Epithelial cell of prostate (primary cell): ENCODE data around the gene RAE1.
"Not testable (repeated sequence)": the region's sequence is repeated elsewhere in the genome, so short reads cannot be mapped to it uniquely, and the experiment has no call there.

Source experiments
- DNase-seq: peaks from one replicate; pipeline ENCODE4 v3.0.0-alpha.2; 2011; ENCODE audit warnings: low read depth, low spot score
- H3K27ac ChIP-seq: fragments of 450-650 bp; 2 replicates; pipeline ENCODE4 v1.5.1; 2017; ENCODE audit warnings: mild to moderate bottlenecking

Gene RAE1

DNA sequence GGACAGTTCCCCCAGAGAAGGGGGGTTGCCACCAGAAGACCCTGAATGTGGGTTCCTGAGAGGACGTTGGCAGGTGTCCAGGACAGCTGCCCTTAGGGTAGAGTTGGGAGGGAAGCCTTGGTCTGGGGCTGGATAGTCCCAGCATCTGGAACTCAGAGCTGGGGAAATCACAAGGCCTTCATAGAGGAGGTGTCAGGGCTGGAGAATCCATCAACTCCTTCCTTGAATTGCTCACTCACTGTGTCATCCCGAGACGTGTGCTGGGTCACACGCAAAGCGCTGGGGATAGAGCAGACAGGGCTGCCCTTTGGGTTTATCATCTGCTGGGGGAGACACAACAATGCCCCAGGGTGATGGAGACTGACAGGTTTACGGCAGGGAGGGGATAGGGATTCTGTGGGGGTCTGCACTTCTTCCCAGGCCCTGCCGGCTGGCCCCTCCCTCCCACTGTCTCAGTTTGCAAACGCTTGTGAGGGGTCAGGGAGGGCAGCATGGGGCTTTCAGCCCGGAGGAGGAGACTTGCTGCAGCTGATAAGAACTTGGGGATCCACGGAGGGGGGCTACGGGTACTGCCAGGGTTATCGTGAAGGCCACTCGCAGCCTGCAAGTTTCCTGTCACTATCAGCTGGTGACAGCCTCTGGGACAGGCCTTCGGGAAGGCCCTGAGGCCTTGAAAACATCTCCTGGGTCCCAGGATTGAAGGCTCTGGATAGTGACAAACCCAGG lies 58.8 kb downstream of the RAE1 start:
- H3K27ac ChIP-seq = no peak overlapping the region
- no peak for DNase-seq

DNA sequence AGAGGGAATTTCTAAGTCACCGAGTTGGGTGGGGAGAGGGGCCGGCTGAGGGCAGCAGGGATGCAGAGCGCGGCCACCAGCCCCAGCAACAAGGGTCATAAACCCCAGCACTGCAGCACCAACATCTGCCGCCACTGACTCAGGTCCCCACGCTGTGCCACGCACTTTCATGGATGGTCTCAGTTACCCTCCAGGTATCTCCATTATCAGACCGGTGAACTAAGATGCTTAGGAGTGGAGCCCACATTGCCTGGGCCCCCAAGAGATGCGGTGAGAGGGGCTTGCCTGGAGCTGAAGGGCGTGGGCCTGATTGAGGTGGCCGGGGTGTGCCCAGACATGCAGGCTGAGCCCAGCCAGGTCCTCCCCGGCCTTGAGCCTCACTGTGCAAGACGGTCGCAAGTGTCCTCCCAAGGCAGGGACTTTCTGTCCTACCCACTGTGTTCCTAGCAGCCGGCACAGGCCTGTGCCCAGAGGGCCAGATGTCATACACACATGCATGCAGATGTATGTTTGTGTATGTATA lies 59.4 kb downstream of the RAE1 start:
- no peak for DNase-seq
- H3K27ac ChIP-seq = no peak overlapping the region

DNA sequence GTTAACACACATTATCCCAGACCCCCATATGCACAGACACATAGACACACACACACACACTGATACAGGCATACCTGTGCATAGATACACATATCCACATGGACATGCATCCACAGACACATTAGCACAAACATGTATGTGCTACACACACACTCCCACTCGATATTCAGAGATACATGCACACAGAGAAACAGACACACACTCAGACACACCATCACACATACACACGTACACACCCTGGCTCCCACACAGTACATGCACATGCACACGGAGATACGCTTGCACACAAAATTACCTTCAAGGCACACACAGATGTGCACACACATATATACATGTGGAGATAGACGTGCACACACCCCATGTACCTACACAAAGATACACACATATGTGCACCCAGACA lies 59.9 kb downstream of the RAE1 start:
- DNase-seq = no peak
- H3K27ac ChIP-seq = no peak overlapping the region

DNA sequence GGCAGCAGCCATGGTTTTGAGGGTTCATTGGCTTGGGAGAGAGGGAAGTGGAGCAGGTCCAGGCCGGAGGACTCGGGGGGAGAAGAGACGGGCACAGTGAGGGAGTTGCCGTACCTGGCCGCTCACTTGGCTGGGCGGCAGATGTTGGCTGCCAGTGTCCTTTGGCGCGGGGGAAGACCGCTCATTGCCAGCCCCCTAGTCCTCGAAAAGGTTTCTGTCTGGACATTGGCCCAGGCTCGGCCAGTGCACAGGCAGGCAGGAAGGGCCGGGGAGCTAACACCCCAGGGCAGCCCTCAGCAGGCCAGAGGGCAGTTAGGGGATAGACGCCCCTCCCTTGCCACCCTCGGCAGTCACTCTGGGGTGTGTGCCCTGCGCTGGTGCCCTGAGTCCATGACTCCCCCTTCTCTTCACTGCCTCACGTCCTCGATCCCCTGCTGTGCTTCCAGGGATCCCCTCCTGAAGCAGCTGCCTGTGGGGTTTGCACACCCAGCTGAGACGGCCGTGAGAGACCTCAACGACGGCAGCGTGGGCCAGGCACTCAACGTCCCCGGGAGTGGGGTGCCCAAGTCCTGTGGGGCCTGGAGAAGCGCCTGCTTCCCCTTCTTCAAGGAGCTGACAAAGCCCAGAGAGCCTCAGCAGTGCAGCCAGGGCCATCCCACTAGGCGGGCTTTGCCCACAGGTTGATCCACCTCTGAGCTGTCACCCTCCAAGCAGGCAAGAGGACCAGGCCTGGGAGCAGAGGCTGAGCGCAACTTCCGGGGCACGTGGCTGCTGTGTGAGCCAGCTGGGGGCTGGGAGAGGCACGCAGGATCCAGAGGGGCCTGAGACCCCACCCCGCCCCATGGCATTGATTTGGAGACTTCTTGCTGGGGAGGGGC lies 60.6 kb downstream of the RAE1 start:
- no peak for DNase-seq

DNA sequence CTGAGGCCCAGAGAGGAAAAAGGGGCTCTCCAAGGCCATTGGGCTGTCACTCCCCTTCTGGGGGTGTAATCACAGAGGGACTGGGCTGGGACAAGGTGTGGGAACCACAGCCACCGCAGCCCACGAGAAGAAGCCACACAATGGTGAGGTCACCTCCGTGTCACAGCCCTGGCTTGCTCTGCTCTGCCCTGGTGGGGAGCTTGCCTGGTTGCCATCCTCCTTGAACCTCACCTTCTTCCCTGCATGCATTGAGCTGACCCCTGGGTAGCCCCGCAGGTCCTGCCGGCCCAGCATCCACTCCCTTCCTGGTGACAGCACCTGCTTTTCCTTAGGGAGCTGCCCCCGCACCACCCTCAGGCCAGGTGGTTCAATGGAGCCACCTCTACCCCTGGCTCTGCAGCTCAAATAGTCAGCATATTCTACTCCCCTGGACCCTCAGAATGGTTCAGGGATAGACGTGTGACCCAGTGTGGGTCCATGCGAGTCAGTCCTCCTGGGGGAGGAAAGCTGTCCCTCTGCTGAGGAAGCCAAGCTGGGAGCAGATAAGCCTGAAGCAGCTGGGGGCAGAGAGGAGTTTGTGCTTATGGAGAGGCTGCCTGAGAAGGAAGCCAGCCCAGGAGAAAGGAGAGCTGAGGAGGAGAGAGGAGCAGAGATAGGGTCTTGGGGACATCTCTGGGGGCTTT lies 61.4 kb downstream of the RAE1 start:
- no peak for DNase-seq
- no peak overlapping the region for H3K27ac ChIP-seq

More for the DNA sequence above, 60.6 kb downstream of the RAE1 start:
- no peak overlapping the region for H3K27ac ChIP-seq

DNA sequence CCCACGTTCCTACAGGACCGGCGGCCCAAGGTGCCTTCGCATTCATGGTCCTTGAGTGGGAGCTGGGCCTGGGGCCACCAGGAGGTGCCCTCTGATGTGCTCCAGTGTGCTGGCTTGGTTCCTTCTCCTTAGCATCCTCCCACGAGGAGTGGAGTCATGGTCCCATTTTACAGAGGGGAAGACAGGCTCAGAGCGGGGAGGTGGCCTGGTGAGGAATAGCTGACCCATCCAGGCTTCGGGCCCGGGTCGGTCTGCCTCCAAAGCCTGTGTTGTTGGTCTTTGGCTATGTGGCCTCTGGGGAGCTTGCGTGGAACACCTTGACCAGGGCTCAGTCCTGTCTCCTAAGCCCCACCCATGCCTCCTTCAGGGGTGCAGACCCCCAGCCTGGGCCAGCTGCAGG lies 62.9 kb downstream of the RAE1 start:
- no peak overlapping the region for H3K27ac ChIP-seq
- no peak for DNase-seq

DNA sequence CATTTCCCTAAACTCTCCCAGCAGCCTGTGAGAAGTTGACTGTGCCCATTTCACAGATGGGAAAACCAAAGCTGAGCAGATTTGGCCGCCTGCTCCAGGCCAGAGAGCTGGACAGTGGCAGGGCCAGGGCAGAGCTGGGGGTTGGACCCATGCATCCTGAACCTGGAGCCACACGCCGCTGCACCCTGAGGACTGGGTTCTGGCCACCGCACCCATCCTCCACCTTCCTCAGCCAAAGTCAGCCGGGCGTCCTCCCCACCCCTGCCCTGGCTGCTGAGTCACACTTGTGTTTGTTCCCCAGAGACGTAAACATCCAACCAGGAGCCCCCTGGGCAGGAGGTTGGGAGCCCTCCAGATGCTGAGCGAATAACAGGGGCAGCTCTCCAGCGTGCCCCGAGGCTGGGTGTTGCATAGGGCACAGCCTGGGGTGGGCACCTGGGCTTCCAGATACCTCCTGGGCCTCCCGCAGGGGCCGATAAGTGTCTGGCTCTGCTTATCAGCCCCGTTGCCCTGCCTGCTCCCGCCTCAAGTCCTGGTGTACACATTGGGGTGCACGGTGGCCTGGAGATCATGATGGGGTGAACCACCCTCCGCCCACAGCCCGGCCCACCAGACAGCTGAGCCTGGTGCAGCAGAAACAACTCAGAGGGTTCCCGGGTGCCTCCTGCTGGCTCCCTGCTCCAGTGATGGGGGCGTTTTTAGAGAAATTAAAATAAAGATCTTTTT lies 64.0 kb downstream of the RAE1 start:
- H3K27ac ChIP-seq = no peak overlapping the region

DNA sequence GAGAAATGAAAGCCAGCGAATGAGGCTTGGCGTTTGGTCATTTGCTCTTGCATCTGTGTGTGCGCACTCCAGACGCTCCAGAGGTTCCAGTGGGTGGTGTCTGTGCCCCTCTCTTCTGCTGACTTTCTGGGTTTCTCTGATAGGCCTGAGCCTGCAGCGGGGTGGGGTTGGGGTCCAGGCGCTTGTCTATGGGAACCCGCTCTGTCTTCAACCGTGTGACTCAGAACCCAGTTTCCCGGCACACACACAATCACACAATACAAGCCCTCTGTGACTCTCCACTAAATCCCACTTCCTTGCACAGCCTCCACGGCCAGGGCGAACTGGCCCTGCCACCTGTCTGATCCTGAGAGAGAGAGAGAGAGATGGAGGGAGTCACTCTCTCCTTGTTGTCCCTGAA lies 64.7 kb downstream of the RAE1 start:
- H3K27ac ChIP-seq = no peak overlapping the region
- DNase-seq = no peak

More for the DNA sequence above, 64.0 kb downstream of the RAE1 start:
- no peak for DNase-seq

DNA sequence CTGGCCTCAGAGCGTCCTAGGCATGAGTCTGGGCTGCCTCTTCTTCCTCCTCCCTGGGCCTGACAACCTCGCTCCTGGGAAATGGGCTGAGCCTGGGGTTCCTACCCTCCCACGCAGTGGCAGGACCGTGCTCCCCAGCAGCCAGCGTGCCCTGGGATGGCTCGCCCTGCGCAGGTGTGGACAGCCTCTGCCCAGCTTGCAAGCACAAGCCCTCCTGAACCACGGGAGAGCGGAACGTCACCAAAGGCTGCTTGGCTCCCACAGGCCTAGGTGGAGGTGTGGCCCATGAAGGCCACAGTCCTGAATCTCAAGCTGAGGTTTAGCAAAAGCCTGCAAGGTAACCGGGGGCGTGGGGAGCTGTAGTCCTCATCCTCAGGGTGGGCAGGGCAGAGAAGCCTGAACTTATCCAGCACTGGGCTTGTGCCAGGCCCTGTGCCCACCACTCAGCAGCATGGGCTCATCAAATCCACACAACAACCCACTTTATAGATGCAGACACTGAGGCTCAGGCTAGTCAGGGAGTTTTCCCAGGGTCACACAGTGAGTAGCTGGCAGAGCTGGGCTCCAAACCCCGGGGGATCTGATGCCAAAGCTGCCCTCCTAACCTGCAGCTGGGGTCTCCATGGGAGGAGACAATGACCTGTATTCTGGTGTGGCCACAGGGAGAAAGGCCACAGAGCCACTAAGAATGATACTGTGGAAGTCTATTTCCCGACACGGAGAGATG lies 65.4 kb downstream of the RAE1 start:
- no peak overlapping the region for H3K27ac ChIP-seq
- no peak for DNase-seq

DNA sequence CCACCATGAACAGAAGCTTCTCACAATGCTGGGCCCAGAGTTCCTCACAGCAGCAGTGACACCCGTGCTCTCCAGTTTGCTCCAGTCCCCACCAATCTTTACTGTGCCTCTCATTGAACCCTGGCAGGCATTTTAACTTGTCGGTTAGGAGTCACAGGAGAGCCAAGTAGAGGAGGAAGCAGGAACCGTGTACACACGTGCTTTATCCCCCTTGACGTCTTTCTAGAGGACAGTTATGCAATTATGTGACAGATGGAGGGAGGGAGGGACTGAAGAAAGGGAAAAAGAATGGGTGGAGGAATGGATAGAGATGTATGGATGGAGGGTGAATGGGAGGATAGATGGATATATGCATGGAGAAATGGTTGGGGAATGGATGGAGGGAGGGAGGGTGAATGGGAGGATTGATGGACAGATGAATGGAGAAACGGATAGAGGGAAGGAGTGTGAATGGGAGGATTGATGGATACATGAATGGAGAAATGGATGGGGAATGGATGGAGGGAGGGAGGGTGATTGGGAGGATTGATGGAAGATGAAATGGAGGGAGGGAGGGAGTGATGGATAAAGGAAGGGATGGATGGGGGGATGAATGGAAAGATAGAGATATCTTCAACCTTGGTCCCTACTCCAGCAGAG lies 66.1 kb downstream of the RAE1 start:
- no peak overlapping the region for H3K27ac ChIP-seq
- no peak for DNase-seq

DNA sequence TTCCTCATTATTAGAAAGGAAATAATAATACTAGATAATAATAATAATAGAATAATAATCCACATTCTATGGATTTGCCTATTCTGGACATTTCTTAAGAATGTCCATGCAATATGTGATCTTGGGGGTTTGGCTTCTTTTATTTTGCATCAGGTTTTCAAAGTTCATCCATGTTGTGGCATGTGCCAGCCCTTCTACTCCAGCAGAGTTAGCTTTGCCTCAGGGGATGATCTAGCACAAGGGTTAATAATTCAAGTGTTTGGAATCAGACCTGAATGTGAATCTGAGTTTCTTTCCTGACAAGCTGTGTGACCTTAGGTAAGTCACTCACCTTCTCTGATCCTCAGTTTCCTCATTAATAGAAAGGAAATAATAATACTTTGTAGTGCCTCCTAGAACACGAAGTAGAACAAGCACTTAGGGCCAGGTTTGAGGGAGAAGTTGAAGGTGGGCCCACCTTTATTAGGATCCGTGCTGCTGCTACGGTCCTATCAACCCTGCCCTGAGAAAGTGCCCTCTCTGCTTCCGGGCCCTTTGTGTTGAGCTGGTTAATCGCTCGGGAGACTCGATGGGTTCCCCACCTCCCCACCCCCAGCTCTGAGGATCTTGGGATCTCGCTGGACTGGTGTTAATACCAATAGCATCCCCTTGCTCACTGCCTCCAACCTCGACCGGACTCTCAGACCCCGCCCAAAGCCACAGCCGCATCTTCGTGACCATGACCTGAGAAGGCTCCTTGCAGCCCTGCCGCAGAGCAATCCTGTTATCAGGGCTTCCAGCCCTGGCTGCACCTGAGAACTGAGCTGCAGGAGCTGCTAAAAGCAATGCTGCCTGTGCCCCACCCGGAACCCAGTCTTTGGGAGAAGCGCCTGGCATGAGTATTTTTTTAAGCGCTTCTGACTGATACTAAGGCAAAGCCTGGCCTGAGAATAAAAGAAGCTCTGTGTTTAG lies 67.0 kb downstream of the RAE1 start:
- no peak for DNase-seq
- H3K27ac ChIP-seq = no peak overlapping the region

DNA sequence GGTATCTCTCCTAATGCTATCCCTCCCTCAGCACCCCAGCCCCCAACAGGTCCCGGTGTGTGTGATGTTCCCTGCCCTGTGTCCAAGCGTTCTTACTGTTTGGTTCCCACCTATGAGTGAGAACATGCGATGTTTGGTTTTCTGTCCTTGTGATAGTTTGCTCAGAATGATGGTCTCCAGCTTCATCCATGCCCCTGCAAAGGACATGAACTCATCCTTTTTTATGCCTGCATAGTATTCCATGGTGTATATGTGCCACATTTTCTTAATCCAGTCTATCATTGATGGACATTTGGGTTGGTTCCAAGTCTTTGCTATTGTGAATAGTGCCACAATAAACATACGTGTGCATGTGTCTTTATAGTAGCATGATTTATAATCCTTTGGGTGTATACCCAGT lies 68.4 kb downstream of the RAE1 start:
- not testable (repeated sequence) for H3K27ac ChIP-seq, DNase-seq

DNA sequence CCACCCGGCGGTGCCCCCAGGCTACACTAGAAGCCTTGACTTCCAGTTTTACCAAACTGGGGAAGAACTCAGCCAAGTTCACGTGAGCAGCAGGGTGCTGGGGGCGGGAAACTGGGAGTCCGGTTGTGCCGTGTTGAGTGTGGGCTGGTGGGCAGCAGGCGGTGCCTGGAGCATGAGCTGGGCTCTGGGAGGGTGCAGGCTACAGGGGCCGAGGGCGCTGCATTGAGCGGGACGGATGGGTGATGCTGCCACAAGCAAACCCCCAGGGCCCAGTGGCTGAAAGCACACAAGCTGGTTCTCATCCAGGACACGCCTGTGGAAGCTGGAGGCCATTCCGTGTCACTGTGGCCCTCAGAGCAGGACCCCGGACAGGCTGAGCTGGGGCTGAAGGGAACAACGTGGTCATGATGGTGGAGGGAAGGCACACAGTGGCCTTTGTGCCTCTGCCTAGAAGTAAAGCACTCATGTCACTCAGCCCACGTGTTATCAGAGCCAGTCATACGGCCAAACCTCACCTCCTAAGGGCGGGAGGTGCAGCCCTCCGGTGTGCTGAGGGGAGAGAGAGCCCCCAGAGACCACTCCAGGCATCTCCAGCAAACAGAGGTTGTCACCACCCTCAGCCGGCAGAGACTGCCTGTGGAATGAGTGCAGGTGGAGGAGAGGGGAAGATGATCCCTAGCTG lies 69.7 kb downstream of the RAE1 start:
- DNase-seq = no peak
- no peak overlapping the region for H3K27ac ChIP-seq

DNA sequence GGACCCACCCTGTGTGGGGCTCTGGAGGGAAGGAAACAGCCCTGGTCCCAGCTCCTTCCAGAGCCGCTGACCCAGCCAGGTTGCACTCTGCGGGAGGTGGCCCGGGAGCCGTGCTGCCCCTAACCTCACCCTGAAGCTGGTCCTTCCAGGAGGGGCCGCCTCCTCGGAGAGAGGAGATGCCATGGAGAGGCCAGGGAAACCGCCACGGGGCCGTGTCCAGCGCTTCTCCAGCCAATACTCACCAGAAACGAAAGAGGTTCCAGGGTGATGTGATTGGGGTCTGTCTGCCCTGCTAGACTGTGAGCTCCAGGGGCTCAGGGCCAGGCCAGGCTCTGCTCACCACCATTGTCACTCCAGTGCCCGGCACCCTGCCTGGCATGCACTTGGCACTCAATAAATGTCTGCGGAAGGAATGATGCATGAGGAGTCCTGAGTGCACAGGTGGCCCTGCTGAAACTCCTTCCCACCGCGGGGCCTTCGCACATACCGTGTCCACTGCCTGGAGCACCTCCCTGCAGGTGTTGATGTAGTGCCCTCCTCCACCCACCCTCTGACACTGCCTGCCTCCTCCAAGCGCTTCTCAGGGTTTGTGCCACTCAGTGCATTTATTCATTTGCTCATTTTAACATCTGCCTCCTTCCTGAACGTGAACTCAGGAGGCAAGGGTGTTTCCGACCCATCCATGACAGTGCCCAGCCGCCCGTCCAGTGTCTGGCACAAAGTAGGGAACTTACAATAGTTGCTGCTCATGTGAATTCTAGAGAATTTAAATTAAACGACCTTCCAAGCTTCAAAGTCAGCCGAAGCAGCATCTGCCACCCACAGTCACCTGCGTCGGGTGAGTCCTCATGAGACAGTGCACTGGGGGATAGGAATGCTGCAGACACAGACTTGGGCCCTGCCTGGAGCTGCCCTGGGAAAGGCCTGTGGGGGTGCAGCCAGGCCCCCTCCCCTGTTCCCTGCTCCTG lies 70.5 kb downstream of the RAE1 start:
- no peak overlapping the region for H3K27ac ChIP-seq
- no peak for DNase-seq

DNA sequence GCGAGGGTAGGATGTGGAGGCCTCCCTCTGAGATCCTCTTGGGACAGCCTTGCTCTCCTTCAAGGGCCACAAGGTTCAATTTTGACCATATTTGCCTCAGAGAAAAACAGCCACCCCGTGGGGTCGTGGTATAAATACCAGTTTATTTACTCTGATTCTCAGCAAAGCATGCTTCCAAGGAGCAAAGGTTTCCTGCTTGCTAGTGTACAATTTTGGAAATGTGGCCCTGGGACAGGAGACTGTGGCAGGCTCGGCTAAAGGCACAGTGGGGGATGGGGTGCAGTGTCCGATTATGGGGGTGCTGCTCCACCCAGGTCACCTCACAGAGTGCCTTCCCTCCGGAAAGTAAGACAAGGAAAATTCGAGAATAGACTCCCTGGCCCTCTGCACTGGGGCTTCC lies 71.2 kb downstream of the RAE1 start:
- no peak overlapping the region for H3K27ac ChIP-seq
- no peak for DNase-seq
